ENCODE results near the gene TRIM31. TPM values are rescaled to one million over a fixed set of nuclear protein-coding genes. Genes with fewer than 3 reads are reported as not detected.

Gene TRIM31
- total RNA-seq, 1 experiment from 2014 or later: not detected

DNA sequence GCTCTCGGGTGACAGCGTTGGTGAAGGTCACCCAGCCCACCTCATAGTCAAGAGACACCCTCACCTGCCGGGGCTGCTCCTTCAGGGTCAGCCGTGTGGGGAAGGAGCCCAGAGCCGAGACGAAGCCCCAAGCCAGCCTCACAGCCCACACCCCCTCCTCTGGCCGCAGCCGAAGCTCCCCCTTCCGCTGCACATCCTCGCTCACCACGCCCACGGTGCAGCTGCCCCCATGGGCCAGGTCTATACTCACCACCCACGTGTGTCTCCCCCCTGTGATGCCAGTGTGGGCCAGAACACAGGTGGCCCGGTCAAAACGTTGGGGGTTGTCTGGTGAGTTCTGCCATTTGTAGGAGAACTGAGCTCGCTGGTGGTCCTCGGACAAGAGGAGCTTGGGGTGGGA lies 41.2 kb upstream of the TRIM31 start:
- DNase-seq (ENCODE audit: low spot score): no peak
- Histone ChIP-seq H3K9me3 (ENCODE audit: low read depth, low read length, poor library complexity, severe bottlenecking) (no peaks in the 10 kb centered on the region), H3K4me1 (ENCODE audit: insufficient read depth, low read length, poor library complexity, severe bottlenecking) (peaks cover 16% of the 10 kb centered on the region), H3K27ac (ENCODE audit: low read depth, low read length, poor library complexity, severe bottlenecking) (no peak overlapping the region), H3K36me3 (ENCODE audit: insufficient read depth, low read length, poor library complexity, severe bottlenecking) (no peaks in the 10 kb centered on the region), H3K27me3 (replicated peaks; ENCODE audit: insufficient read depth, low read depth, low read length, poor library complexity) (no peaks in the 10 kb centered on the region), H3K4me3 (ENCODE audit: low read depth, low read length, poor library complexity, severe bottlenecking) (no peak overlapping the region)
- TF ChIP-seq EZH2 (IDR thresholded peaks at IDR 0.05; ENCODE audit: borderline replicate concordance, low read depth, low read length, poor library complexity, severe bottlenecking): no peak
- TF ChIP-seq, protein P1, sequence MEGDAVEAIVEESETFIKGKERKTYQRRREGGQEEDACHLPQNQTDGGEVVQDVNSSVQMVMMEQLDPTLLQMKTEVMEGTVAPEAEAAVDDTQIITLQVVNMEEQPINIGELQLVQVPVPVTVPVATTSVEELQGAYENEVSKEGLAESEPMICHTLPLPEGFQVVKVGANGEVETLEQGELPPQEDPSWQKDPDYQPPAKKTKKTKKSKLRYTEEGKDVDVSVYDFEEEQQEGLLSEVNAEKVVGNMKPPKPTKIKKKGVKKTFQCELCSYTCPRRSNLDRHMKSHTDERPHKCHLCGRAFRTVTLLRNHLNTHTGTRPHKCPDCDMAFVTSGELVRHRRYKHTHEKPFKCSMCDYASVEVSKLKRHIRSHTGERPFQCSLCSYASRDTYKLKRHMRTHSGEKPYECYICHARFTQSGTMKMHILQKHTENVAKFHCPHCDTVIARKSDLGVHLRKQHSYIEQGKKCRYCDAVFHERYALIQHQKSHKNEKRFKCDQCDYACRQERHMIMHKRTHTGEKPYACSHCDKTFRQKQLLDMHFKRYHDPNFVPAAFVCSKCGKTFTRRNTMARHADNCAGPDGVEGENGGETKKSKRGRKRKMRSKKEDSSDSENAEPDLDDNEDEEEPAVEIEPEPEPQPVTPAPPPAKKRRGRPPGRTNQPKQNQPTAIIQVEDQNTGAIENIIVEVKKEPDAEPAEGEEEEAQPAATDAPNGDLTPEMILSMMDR (conservative IDR thresholded peaks at IDR 0.05; ENCODE audit: low read depth, low read length): no peak
- intact Hi-C loops (cut with micrococcal nuclease; ENCODE audit: unreplicated experiment): no loop called here
- ChIA-PET POLR2A (ENCODE audit: low non-redundant PET) (no interaction called here), CTCF (no interaction called here)
- BruUV-seq (replicated peaks): no TSS peak

DNA sequence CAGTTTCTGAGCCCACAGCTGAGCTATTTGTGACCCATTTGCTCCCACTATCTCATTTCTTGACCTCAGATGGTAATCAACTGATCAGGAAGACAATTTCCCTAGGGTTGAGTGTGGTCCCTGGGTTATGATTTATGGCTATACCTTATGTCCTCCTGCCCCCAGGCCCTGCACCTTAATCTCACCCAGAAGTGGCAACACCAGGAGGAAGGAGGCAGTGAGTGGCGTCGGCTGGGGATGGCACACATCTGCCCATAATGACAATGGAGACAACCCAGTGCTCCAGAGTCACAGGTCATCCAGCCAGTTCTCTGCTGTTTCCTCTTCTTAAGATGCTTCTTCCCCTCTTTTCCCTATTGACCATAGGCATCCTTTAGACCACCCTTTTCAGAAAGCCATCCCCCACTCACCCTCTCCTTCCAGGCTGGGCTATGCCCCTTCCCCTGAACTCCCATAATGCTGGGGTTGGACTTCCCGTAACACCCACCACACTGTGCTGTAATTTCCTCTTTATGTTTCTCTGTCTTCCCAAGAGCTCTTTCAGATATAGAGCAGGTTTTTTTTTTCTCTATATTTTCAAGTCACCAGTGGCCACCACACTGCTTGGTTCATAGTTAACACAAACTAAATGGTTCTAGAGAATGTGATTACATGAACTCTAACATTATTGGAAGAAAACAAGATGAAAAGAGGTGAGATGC lies 40.2 kb upstream of the TRIM31 start:
- ChIA-PET POLR2A (ENCODE audit: low non-redundant PET) (no interaction called here), CTCF (interaction anchor here (0.6 kb wide), 1 partner anchor 50 kb away, joined by 5 read pairs; no protein-coding TSS in a partner anchor)
- no peak for DNase-seq (ENCODE audit: low spot score)
- intact Hi-C loops (cut with micrococcal nuclease; ENCODE audit: unreplicated experiment): no loop called here
- H3K4me1 ChIP-seq (ENCODE audit: insufficient read depth, low read length, poor library complexity, severe bottlenecking): peaks cover 16% of the 10 kb centered on the region
- TF ChIP-seq, protein P1 (conservative IDR thresholded peaks at IDR 0.05; ENCODE audit: low read depth, low read length): no peak
- no peak overlapping the region for H3K4me3 ChIP-seq (ENCODE audit: low read depth, low read length, poor library complexity, severe bottlenecking)
- BruUV-seq (replicated peaks): no TSS peak
- H3K27ac ChIP-seq (ENCODE audit: low read depth, low read length, poor library complexity, severe bottlenecking): no peak overlapping the region
- H3K9me3 ChIP-seq (ENCODE audit: low read depth, low read length, poor library complexity, severe bottlenecking): no peaks in the 10 kb centered on the region
- H3K36me3 ChIP-seq (ENCODE audit: insufficient read depth, low read length, poor library complexity, severe bottlenecking): no peaks in the 10 kb centered on the region
- no peaks in the 10 kb centered on the region for H3K27me3 ChIP-seq (replicated peaks; ENCODE audit: insufficient read depth, low read depth, low read length, poor library complexity)

DNA sequence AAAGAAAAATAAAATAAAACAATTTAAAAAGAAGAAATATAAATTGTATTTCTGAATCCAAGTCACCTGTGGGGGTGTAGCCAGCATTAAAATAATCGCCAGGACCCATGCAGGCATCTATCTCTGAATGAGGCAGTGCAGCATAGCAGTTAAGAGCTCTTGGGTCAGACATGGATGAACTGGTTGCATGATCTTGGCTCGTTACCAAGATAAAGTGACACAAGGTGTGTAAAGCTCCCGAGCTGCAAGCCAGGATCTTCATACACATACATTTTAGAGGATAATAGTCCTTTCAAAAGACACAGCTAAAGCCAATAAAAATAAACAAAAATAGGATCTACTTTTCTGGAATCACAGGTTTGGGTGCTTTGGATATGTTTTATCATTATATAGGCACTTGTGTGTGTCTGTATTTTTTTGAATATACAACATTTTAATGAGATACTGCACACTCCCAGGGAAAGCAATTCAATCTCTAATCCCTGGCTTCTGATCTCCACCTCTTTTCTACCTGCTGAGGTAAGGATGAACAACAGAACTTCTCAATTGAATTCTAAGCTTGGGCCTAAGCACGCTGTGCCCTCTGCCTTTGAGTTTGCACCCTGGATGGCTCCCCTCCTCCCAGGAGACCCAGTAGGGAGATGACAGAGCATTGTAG lies 39.3 kb upstream of the TRIM31 start:
- intact Hi-C loops (cut with micrococcal nuclease; ENCODE audit: unreplicated experiment): no loop called here
- CTCF ChIA-PET: no interaction called here

More for the DNA sequence above, 39.3 kb upstream of the TRIM31 start:
- no peaks in the 10 kb centered on the region for H3K9me3 ChIP-seq (ENCODE audit: low read depth, low read length, poor library complexity, severe bottlenecking)
- BruUV-seq (replicated peaks): no TSS peak
- POLR2A ChIA-PET (ENCODE audit: low non-redundant PET): no interaction called here
- H3K4me3 ChIP-seq (ENCODE audit: low read depth, low read length, poor library complexity, severe bottlenecking): no peak overlapping the region
- TF ChIP-seq EZH2 (IDR thresholded peaks at IDR 0.05; ENCODE audit: borderline replicate concordance, low read depth, low read length, poor library complexity, severe bottlenecking): no peak
- TF ChIP-seq, protein P1 (conservative IDR thresholded peaks at IDR 0.05; ENCODE audit: low read depth, low read length): no peak
- H3K4me1 ChIP-seq (ENCODE audit: insufficient read depth, low read length, poor library complexity, severe bottlenecking): peaks cover 16% of the 10 kb centered on the region
- no peak for DNase-seq (ENCODE audit: low spot score)
- H3K27ac ChIP-seq (ENCODE audit: low read depth, low read length, poor library complexity, severe bottlenecking): no peak overlapping the region
- H3K36me3 ChIP-seq (ENCODE audit: insufficient read depth, low read length, poor library complexity, severe bottlenecking): no peaks in the 10 kb centered on the region
- H3K27me3 ChIP-seq (replicated peaks; ENCODE audit: insufficient read depth, low read depth, low read length, poor library complexity): no peaks in the 10 kb centered on the region
